ENCODE measurements around the gene DDIT4. TPM values are rescaled to one million over a fixed set of nuclear protein-coding genes. Genes with fewer than 3 reads are reported as not detected.

The DDIT4 gene
- total RNA-seq, 1 experiment from 2014 or later = 326 TPM

DNA sequence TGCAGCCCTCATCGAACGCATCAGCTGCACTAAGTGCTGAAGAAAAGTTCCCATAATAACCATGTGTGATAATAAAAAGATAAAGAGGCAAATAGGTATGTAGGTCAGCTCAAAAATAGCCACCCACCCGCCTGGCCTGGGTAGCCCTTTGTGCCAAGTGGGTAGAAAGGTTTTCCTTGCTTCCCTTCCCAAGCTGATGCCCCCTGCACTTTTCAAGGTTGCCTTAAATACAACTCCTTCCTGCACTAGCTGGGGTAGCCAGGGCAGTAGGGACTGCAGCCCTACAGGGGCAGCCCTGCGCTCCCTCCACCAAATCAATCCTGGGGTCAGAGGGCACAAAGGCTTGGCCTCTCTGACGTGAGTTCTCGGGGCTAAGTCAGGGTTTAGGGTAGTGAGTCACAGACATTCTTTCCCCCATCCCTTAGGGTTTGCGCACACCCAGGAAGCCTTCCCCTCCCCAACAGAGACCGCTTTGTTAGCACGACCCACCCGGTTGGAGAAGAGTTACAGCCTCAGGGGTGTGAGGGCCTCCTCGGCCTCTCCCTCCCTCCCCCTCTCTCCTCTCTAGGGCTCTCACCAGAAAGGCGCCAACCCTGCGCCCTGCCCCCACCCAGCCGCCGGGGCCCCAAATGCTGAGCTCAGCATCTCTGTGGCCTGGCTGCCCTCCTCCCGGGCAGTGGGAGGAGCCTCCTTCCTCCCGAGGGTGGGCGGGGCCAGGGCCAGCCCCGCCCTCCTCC lies 13.3 kb upstream of the DDIT4 start:
- no peaks in the 10 kb centered on the region for H3K27me3 Mint-ChIP-seq (ENCODE audit: unreplicated experiment)
- no TSS peak for BruUV-seq (replicated peaks)
- TF ChIP-seq, protein P1, sequence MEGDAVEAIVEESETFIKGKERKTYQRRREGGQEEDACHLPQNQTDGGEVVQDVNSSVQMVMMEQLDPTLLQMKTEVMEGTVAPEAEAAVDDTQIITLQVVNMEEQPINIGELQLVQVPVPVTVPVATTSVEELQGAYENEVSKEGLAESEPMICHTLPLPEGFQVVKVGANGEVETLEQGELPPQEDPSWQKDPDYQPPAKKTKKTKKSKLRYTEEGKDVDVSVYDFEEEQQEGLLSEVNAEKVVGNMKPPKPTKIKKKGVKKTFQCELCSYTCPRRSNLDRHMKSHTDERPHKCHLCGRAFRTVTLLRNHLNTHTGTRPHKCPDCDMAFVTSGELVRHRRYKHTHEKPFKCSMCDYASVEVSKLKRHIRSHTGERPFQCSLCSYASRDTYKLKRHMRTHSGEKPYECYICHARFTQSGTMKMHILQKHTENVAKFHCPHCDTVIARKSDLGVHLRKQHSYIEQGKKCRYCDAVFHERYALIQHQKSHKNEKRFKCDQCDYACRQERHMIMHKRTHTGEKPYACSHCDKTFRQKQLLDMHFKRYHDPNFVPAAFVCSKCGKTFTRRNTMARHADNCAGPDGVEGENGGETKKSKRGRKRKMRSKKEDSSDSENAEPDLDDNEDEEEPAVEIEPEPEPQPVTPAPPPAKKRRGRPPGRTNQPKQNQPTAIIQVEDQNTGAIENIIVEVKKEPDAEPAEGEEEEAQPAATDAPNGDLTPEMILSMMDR (IDR thresholded peaks at IDR 0.05; ENCODE audit: unreplicated experiment) = no peak
- H3K9me3 Mint-ChIP-seq (ENCODE audit: low read depth, unreplicated experiment) = no peaks in the 10 kb centered on the region
- intact Hi-C loops (cut with micrococcal nuclease; ENCODE audit: unreplicated experiment) = loop anchor here (2.0 kb wide), 1 partner anchor 16 kb away; no protein-coding TSS in a partner anchor
- peak; percentile 100 for DNase-seq
- peak overlapping the region; percentile 98 for H3K27ac Mint-ChIP-seq (ENCODE audit: unreplicated experiment)
- CTCF ChIA-PET = interaction anchor here (0.6 to 3.1 kb wide), 20 partner anchors 13 to 1855 kb away, joined by 3 to 34 read pairs (median 4); partner anchors contain the start of gene DDIT4
- peaks cover 62% of the 10 kb centered on the region for H3K4me1 Mint-ChIP-seq (ENCODE audit: low read depth, unreplicated experiment)
- peaks cover 40% of the 10 kb centered on the region for H3K36me3 Mint-ChIP-seq (ENCODE audit: insufficient read depth, unreplicated experiment)
- H3K4me3 Mint-ChIP-seq (ENCODE audit: low read depth, unreplicated experiment) = peak overlapping the region; percentile 67

DNA sequence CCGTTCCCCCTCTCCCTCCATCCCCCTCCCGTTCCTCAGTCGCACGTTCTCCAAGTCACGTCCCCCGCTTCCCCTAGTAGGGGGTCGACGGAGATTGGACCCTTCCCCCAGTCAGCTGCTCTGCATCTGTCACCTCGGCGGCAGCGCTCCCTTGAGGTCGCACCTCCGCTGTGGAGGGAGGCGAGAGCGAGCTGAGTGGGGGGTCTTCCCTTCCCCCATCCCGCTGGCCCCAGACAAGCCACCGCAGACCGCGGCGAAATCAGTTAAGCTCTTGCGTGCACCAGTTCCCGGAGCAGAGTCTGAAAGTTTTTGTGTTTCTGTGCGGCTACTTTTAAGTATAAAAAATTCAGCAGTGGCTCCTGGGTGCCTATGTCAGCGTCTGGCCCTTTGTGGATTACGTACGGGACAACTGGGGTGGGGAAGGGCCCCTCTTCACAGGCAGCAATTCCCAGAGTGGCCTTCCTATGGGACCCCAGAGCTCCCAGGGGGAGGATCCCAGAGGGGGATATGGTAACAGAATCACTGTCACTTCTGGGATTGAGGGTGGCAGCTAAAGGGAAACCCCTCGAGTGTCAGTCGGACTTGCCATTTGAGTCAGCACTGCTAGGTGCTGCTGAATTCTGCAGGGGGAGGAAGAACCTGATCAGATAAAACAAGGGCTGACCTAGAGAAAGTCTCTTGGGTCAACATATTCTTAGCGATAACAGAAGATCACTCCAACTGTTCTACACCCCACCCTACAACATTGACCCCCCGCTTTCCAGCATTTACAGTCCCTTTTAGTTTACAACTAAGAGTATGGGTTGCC lies 12.5 kb upstream of the DDIT4 start:
- peak overlapping the region; percentile 67 for H3K4me3 Mint-ChIP-seq (ENCODE audit: low read depth, unreplicated experiment)
- DNase-seq = peak; percentile 42
- H3K27ac Mint-ChIP-seq (ENCODE audit: unreplicated experiment) = peak overlapping the region; percentile 98
- intact Hi-C loops (cut with micrococcal nuclease; ENCODE audit: unreplicated experiment) = loop anchor here (2.0 kb wide), 1 partner anchor 16 kb away; no protein-coding TSS in a partner anchor
- H3K36me3 Mint-ChIP-seq (ENCODE audit: insufficient read depth, unreplicated experiment) = peaks cover 38% of the 10 kb centered on the region
- TF ChIP-seq, protein P1 (IDR thresholded peaks at IDR 0.05; ENCODE audit: unreplicated experiment) = no peak
- no peaks in the 10 kb centered on the region for H3K27me3 Mint-ChIP-seq (ENCODE audit: unreplicated experiment)
- BruUV-seq (replicated peaks) = TSS peak; percentile 85
- H3K4me1 Mint-ChIP-seq (ENCODE audit: low read depth, unreplicated experiment) = peaks cover 55% of the 10 kb centered on the region
- CTCF ChIA-PET = interaction anchor here (0.7 to 3.1 kb wide), 20 partner anchors 9 to 1856 kb away, joined by 3 to 34 read pairs (median 4); partner anchors contain the start of gene DDIT4
- H3K9me3 Mint-ChIP-seq (ENCODE audit: low read depth, unreplicated experiment) = no peaks in the 10 kb centered on the region

DNA sequence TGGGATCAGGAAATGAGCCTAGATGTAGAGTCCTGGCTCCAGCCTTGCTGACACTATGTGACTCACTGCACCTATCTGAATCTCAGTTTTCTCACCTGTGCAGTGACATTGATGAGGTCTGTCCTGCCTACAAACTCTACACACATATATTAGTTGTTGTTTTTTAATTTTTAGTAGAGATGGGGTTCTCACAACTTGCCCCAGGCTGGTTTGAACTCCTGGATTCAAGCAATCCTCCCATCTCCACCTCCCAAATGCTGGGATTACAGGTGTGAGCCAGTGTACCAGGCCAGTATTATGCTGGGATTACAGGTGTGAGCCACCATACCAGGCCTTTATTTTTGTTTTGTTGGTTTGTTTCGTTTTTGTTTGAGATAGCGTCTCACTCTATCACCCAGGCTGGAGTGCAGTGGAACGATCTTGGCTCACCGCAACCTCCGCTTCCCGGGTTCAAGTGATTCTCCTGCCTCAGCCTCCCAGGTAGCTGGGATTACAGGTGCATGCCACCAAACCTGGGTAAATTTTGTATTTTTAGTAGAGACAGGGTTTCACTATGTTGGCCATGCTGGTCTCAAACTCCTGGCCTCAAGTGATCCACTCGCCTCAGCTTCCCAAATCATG lies 11.8 kb upstream of the DDIT4 start:
- TF ChIP-seq, protein P1 (IDR thresholded peaks at IDR 0.05; ENCODE audit: unreplicated experiment) = no peak
- peaks cover 48% of the 10 kb centered on the region for H3K4me1 Mint-ChIP-seq (ENCODE audit: low read depth, unreplicated experiment)
- H3K27ac Mint-ChIP-seq (ENCODE audit: unreplicated experiment) = peak overlapping the region; percentile 98
- H3K9me3 Mint-ChIP-seq (ENCODE audit: low read depth, unreplicated experiment) = no peaks in the 10 kb centered on the region
- DNase-seq = peak; percentile 43
- intact Hi-C loops (cut with micrococcal nuclease; ENCODE audit: unreplicated experiment) = loop anchor here (2.0 kb wide), 1 partner anchor 15 kb away; no protein-coding TSS in a partner anchor
- BruUV-seq (replicated peaks) = no TSS peak
- peak overlapping the region; percentile 67 for H3K4me3 Mint-ChIP-seq (ENCODE audit: low read depth, unreplicated experiment)
- no peaks in the 10 kb centered on the region for H3K27me3 Mint-ChIP-seq (ENCODE audit: unreplicated experiment)
- H3K36me3 Mint-ChIP-seq (ENCODE audit: insufficient read depth, unreplicated experiment) = peaks cover 35% of the 10 kb centered on the region
- CTCF ChIA-PET = interaction anchor here (1.3 to 2.3 kb wide), 4 partner anchors 11 to 70 kb away, joined by 3 to 24 read pairs (median 16); partner anchors contain the start of gene DDIT4
